HepG2 (cell line): ENCODE results near the gene HPS6. TPM values are rescaled to one million over a fixed set of nuclear protein-coding genes. Genes with fewer than 3 reads are reported as not detected.

Experiments used
- AGO1 ChIP-seq: fragments of 200-400 bp; formaldehyde crosslinking; IDR thresholded peaks from 2 replicates; pipeline ENCODE4 v1.6.1; 2017; ENCODE audit warnings: mild to moderate bottlenecking, low read depth, low read length, moderate library complexity; ENCODE audit not compliant: poor library complexity, severe bottlenecking
- AKAP8 ChIP-seq: sonication (generic); formaldehyde crosslinking; IDR thresholded peaks from 2 replicates; pipeline ENCODE4 v1.5.1; 2020; ENCODE audit warnings: mild to moderate bottlenecking, missing genetic modification reagents
- ARNT2 ChIP-seq: sonication (generic); formaldehyde crosslinking; IDR thresholded peaks from 2 replicates; pipeline ENCODE4 v1.8.0; 2022; ENCODE audit warnings: mild to moderate bottlenecking, low read depth, missing genetic modification reagents, moderate library complexity
- GATA4 ChIP-seq: sonication (generic); IDR thresholded peaks from 2 replicates; pipeline ENCODE4 v1.6.1; 2016; ENCODE audit warnings: antibody characterized with exemption, low read depth, borderline replicate concordance
- IKZF4 ChIP-seq: sonication (generic); formaldehyde crosslinking; IDR thresholded peaks from 2 replicates; pipeline ENCODE4 v1.5.1; 2020; ENCODE audit warnings: borderline replicate concordance, mild to moderate bottlenecking, low read depth, missing genetic modification reagents; ENCODE audit errors: not compliant biosample characterization
- IRF2 ChIP-seq: IDR thresholded peaks from 2 replicates; pipeline ENCODE4 v1.6.1; 2018; ENCODE audit warnings: missing genetic modification reagents, missing compliant biosample characterization
- JDP2 ChIP-seq: sonication (generic); formaldehyde crosslinking; IDR thresholded peaks from 2 replicates; pipeline ENCODE4 v1.8.1; 2022; ENCODE audit warnings: missing genetic modification reagents, borderline replicate concordance
- JUN ChIP-seq: sonication (generic); formaldehyde crosslinking; IDR thresholded peaks from 2 replicates; pipeline ENCODE4 v1.4.0; 2020; ENCODE audit warnings: mild to moderate bottlenecking, missing genetic modification reagents
- KAT7 ChIP-seq: IDR thresholded peaks from 2 replicates; pipeline ENCODE4 v1.6.1; 2018; ENCODE audit warnings: borderline replicate concordance, missing compliant biosample characterization
- POLR2G ChIP-seq: fragments of 200-400 bp; formaldehyde crosslinking; IDR thresholded peaks from 2 replicates; pipeline ENCODE4 v1.6.1; 2018; ENCODE audit warnings: mild to moderate bottlenecking, low read depth, low read length, moderate library complexity
- SMC3 ChIP-seq: IDR thresholded peaks from 2 replicates; pipeline ENCODE4 v1.6.1; 2011; ENCODE audit warnings: low read length, improper control_type of control experiment
- ZKSCAN5 ChIP-seq: sonication (generic); formaldehyde crosslinking; IDR thresholded peaks from 2 replicates; pipeline ENCODE4 v1.5.1; 2020; ENCODE audit warnings: mild to moderate bottlenecking, missing genetic modification reagents
- ZKSCAN8 ChIP-seq: IDR thresholded peaks from 2 replicates; pipeline ENCODE4 v1.6.1; 2016; ENCODE audit warnings: borderline replicate concordance, missing genetic modification reagents, missing compliant biosample characterization
- ZNF160 ChIP-seq: sonication (generic); formaldehyde crosslinking; IDR thresholded peaks from 2 replicates; pipeline ENCODE4 v1.8.0; 2022; ENCODE audit warnings: mild to moderate bottlenecking, inconsistent platforms, missing genetic modification reagents
- ZNF205 ChIP-seq: IDR thresholded peaks from 2 replicates; pipeline ENCODE4 v1.6.1; 2018; ENCODE audit warnings: missing biosample characterization, missing genetic modification reagents
- ZNF207 ChIP-seq: fragments of 450-650 bp; IDR thresholded peaks from 2 replicates; pipeline ENCODE4 v1.6.1; 2016; ENCODE audit warnings: antibody characterized with exemption, borderline replicate concordance
- ZNF251 ChIP-seq: sonication (generic); formaldehyde crosslinking; IDR thresholded peaks from 2 replicates; pipeline ENCODE4 v1.9.0; 2021; ENCODE audit warnings: mild to moderate bottlenecking, missing genetic modification reagents
- ZNF367 ChIP-seq: sonication (generic); formaldehyde crosslinking; IDR thresholded peaks from 2 replicates; pipeline ENCODE4 v1.4.0; 2020; ENCODE audit warnings: missing genetic modification reagents, borderline replicate concordance
- ZNF607 ChIP-seq: sonication (generic); formaldehyde crosslinking; IDR thresholded peaks from 2 replicates; pipeline ENCODE4 v1.5.1; 2020; ENCODE audit warnings: missing genetic modification reagents, mild to moderate bottlenecking, borderline replicate concordance
- ZNF674 ChIP-seq: sonication (generic); formaldehyde crosslinking; IDR thresholded peaks from 2 replicates; pipeline ENCODE4 v1.5.0; 2020; ENCODE audit warnings: low read depth, mild to moderate bottlenecking, missing genetic modification reagents
- ZNF761 ChIP-seq: sonication (generic); formaldehyde crosslinking; conservative IDR thresholded peaks from 2 replicates; pipeline ENCODE4 v1.4.0; 2020; ENCODE audit warnings: mild to moderate bottlenecking, missing genetic modification reagents
- polyA plus RNA-seq, 8 experiments: library from polyadenylated mRNA; depleted of rRNA in 3 of 8; stranded (reverse) in 7 of 8; unstranded in 1 of 8; fragments of >200 nt; fragmentation: Illumina TruSeq in 4 of 8; extraction: Trizol in 4 of 8; gene quantifications; 2 replicates each; pipeline versions ENCODE4 v1.2.1 to v1.2.3, GENCODE V29; 2011 to 2016; ENCODE audit warnings: low read depth in 4 of 8, missing spikeins in 1 of 8, mixed read lengths in 1 of 8; ENCODE audit not compliant: insufficient read depth in 1 of 8
- total RNA-seq, 5 experiments: library from RNA; depleted of rRNA; stranded (reverse); fragments of >200 nt; fragmentation: Illumina TruSeq; extraction: Trizol; gene quantifications; 2 replicates each; pipeline ENCODE4 v1.2.3, GENCODE V29; 2016; ENCODE audit warnings: low read depth in 1 of 5
- TF ChIP-seq, protein P1 (sequence below): sonication (generic); formaldehyde crosslinking; IDR thresholded peaks from 2 replicates; pipeline ENCODE4 v1.4.0; 2020; ENCODE audit warnings: missing genetic modification reagents
- TF ChIP-seq, protein P2 (sequence below): sonication (generic); formaldehyde crosslinking; IDR thresholded peaks from 2 replicates; pipeline ENCODE4 v1.4.0; 2020; ENCODE audit warnings: missing genetic modification reagents
- TF ChIP-seq, protein P3 (sequence below): sonication (generic); formaldehyde crosslinking; IDR thresholded peaks from 2 replicates; pipeline ENCODE4 v1.5.0; 2020; ENCODE audit warnings: missing genetic modification reagents, mild to moderate bottlenecking, borderline replicate concordance
- TF ChIP-seq, protein P4 (sequence below): sonication (generic); formaldehyde crosslinking; IDR thresholded peaks from 2 replicates; pipeline ENCODE4 v1.4.0; 2020; ENCODE audit warnings: mild to moderate bottlenecking, missing genetic modification reagents
- TF ChIP-seq, protein P5 (sequence below): sonication (generic); formaldehyde crosslinking; IDR thresholded peaks from 2 replicates; pipeline ENCODE4 v1.5.0; 2020; ENCODE audit warnings: missing genetic modification reagents
- TF ChIP-seq, protein P6 (sequence below): IDR thresholded peaks from 2 replicates; pipeline ENCODE4 v1.6.1; 2016; ENCODE audit warnings: mild to moderate bottlenecking, missing biosample characterization, missing genetic modification reagents

Gene HPS6
- total and polyA plus RNA-seq, 2 of the 13 experiments (the other 11 are each of a cell fraction or from before 2014, with no cell fraction given): 2.9 to 14.9 TPM

DNA sequence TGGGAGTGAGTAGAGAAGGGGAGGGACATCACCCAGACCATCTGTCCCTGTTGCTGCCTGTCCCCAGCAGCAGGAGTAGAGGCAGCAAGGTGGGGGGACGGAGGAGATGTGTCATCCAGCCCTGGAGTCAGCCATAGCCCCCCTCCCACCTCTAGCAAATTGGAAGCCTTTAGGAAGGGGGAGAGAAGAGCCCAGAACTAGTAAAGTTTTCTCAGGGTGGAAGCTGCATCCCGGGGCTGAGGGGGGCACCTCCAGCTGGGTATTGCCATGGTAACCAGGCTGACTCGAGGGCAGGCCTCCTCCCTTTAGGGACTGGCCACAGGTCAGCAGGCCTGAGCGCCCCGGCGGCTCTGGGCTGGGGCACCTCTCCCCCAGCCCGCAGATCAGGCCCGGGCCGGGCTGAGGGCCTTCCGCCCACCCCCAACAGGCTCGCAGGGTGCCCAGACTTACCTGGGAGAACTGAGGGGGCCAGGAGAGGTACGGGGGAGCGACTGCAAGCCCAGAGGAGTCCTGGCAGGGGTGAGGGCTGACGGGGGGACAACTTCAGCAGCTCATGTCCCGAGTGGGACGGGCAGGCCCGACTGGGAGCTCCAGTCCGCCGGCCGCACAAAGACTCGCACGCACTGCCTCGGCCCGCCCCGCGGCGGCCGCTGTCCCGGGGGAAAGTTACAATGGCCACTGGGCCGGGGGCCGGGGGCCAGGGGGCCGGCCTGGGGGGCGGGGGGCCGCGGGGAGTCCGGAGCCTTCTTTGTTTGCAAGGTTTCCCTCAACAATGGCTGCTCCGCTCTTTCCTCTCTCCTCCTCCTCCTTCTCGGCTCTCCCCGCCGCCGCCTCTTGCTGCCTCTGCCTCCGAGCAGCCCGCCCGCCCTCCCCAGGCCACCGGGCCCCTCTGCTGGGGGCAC is 49.1 kb downstream of the HPS6 start (continued):
- TF ChIP-seq ZNF607: 0 out of 2 replicates have a peak, but pooled peaks have one; percentile 24
- TF ChIP-seq ZNF205 (CRISPR knock-in tag): no peak
- no peak for TF ChIP-seq POLR2G
- TF ChIP-seq ZKSCAN5: no peak
- TF ChIP-seq ZKSCAN8: no peak
- no peak for TF ChIP-seq AKAP8 (CRISPR knock-in tag)
- TF ChIP-seq, protein P1, sequence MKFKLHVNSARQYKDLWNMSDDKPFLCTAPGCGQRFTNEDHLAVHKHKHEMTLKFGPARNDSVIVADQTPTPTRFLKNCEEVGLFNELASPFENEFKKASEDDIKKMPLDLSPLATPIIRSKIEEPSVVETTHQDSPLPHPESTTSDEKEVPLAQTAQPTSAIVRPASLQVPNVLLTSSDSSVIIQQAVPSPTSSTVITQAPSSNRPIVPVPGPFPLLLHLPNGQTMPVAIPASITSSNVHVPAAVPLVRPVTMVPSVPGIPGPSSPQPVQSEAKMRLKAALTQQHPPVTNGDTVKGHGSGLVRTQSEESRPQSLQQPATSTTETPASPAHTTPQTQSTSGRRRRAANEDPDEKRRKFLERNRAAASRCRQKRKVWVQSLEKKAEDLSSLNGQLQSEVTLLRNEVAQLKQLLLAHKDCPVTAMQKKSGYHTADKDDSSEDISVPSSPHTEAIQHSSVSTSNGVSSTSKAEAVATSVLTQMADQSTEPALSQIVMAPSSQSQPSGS (CRISPR knock-in tag): no peak
- no peak for TF ChIP-seq IKZF4 (CRISPR knock-in tag)
- no peak for TF ChIP-seq ZNF367 (CRISPR knock-in tag)
- TF ChIP-seq, protein P2, sequence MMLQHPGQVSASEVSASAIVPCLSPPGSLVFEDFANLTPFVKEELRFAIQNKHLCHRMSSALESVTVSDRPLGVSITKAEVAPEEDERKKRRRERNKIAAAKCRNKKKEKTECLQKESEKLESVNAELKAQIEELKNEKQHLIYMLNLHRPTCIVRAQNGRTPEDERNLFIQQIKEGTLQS (CRISPR knock-in tag): no peak
- TF ChIP-seq KAT7 (CRISPR knock-in tag): peak; percentile 19; the same call in 1 of the 2 replicates
- TF ChIP-seq GATA4: no peak
- no peak for TF ChIP-seq JUN
- TF ChIP-seq ARNT2 (CRISPR knock-in tag): no peak
- TF ChIP-seq, protein P3, sequence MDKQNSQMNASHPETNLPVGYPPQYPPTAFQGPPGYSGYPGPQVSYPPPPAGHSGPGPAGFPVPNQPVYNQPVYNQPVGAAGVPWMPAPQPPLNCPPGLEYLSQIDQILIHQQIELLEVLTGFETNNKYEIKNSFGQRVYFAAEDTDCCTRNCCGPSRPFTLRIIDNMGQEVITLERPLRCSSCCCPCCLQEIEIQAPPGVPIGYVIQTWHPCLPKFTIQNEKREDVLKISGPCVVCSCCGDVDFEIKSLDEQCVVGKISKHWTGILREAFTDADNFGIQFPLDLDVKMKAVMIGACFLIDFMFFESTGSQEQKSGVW (CRISPR knock-in tag): no peak
- TF ChIP-seq, protein P4, sequence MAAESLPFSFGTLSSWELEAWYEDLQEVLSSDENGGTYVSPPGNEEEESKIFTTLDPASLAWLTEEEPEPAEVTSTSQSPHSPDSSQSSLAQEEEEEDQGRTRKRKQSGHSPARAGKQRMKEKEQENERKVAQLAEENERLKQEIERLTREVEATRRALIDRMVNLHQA (CRISPR knock-in tag): no peak
- TF ChIP-seq IRF2 (CRISPR knock-in tag): no peak
- TF ChIP-seq ZNF207: no peak
- no peak for TF ChIP-seq ZNF251
- TF ChIP-seq ZNF761: no peak
- TF ChIP-seq ZNF160 (CRISPR knock-in tag): no peak
- TF ChIP-seq, protein P5, sequence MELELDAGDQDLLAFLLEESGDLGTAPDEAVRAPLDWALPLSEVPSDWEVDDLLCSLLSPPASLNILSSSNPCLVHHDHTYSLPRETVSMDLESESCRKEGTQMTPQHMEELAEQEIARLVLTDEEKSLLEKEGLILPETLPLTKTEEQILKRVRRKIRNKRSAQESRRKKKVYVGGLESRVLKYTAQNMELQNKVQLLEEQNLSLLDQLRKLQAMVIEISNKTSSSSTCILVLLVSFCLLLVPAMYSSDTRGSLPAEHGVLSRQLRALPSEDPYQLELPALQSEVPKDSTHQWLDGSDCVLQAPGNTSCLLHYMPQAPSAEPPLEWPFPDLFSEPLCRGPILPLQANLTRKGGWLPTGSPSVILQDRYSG (CRISPR knock-in tag): no peak
- TF ChIP-seq SMC3: no peak
- TF ChIP-seq AGO1: no peak
- TF ChIP-seq JDP2 (CRISPR knock-in tag): no peak
- no peak for TF ChIP-seq ZNF674
- TF ChIP-seq, protein P6, sequence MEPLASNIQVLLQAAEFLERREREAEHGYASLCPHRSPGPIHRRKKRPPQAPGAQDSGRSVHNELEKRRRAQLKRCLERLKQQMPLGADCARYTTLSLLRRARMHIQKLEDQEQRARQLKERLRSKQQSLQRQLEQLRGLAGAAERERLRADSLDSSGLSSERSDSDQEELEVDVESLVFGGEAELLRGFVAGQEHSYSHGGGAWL (CRISPR knock-in tag): no peak
